Neural progenitor cell (in vitro differentiated cells): ENCODE results near the gene NAT8L. TPM values are rescaled to one million over a fixed set of nuclear protein-coding genes. Genes with fewer than 3 reads are reported as not detected.

Experiments
- DNase-seq: peaks from one replicate; pipeline ENCODE4 v3.0.0-alpha.2; 2016; ENCODE audit warnings: low spot score
- H2AFZ ChIP-seq: fragments of 200-600 bp; sonication (generic); replicated peaks from 2 replicates; pipeline ENCODE4 v1.6.1; 2016; ENCODE audit warnings: antibody characterized with exemption
- H3F3A ChIP-seq: fragments of 200-600 bp; sonication (generic); 2 replicates; pipeline ENCODE4 v1.6.1; 2016; ENCODE audit warnings: antibody characterized with exemption, low read depth
- H3K27ac ChIP-seq: fragments of 200-600 bp; sonication (generic); 2 replicates; pipeline ENCODE4 v1.5.1; 2016; ENCODE audit warnings: mild to moderate bottlenecking
- H3K27me3 ChIP-seq: fragments of 200-600 bp; sonication (generic); 2 replicates; pipeline ENCODE4 v1.6.1; 2016; ENCODE audit warnings: mild to moderate bottlenecking, moderate library complexity
- H3K36me3 ChIP-seq: fragments of 200-600 bp; sonication (generic); 2 replicates; pipeline ENCODE4 v1.5.1; 2016
- H3K4me1 ChIP-seq: fragments of 200-600 bp; sonication (generic); 2 replicates; pipeline ENCODE4 v1.6.1; 2016; ENCODE audit warnings: mixed run types
- H3K4me2 ChIP-seq: fragments of 200-600 bp; sonication (generic); 2 replicates; pipeline ENCODE4 v1.6.1; 2016
- H3K4me3 ChIP-seq: fragments of 200-600 bp; sonication (generic); 2 replicates; pipeline ENCODE4 v1.5.1; 2016
- H3K79me2 ChIP-seq: fragments of 200-600 bp; sonication (generic); 2 replicates; pipeline ENCODE4 v1.6.1; 2016; ENCODE audit warnings: low read depth
- H3K9ac ChIP-seq: fragments of 200-600 bp; sonication (generic); 2 replicates; pipeline ENCODE4 v1.6.1; 2016
- H3K9me3 ChIP-seq: fragments of 200-600 bp; sonication (generic); 2 replicates; pipeline ENCODE4 v1.5.1; 2016; ENCODE audit warnings: low read depth
- H4K20me1 ChIP-seq: fragments of 200-600 bp; sonication (generic); 2 replicates; pipeline ENCODE4 v1.6.1; 2016; ENCODE audit warnings: low read depth
- H3K27ac Mint-ChIP-seq: 3 replicates; pipeline ENCODE4 v1.8.0; 2021; ENCODE audit warnings: mixed read lengths
- H3K27me3 Mint-ChIP-seq: 2 replicates; pipeline ENCODE4 v1.8.0; 2022; ENCODE audit warnings: low read depth, mild to moderate bottlenecking, inconsistent platforms, moderate library complexity, mixed read lengths; ENCODE audit not compliant: insufficient read depth
- H3K36me3 Mint-ChIP-seq: 3 replicates; pipeline ENCODE4 v1.8.0; 2021; ENCODE audit warnings: mixed read lengths
- H3K4me1 Mint-ChIP-seq: 3 replicates; pipeline ENCODE4 v1.8.0; 2021; ENCODE audit warnings: mixed read lengths
- H3K4me3 Mint-ChIP-seq: 3 replicates; pipeline ENCODE4 v1.8.0; 2021; ENCODE audit warnings: mild to moderate bottlenecking, moderate library complexity, mixed read lengths
- H3K9me3 Mint-ChIP-seq: 3 replicates; pipeline ENCODE4 v1.8.0; 2020; ENCODE audit warnings: mixed read lengths
- CTCF ChIP-seq: fragments of 200-600 bp; sonication (generic); IDR thresholded peaks from 2 replicates; pipeline ENCODE4 v1.5.1; 2017; ENCODE audit warnings: antibody characterized with exemption, mild to moderate bottlenecking
- EZH2 ChIP-seq: fragments of 200-600 bp; sonication (generic); IDR thresholded peaks from 2 replicates; pipeline ENCODE4 v1.6.1; 2017; ENCODE audit warnings: antibody characterized with exemption, mild to moderate bottlenecking, moderate library complexity
- EZH2phosphoT487 ChIP-seq: fragments of 200-600 bp; sonication (generic); IDR thresholded peaks from 2 replicates; pipeline ENCODE4 v1.6.1; 2017; ENCODE audit warnings: antibody characterized with exemption
- total RNA-seq: library from RNA; depleted of rRNA; stranded (reverse); fragments of >200 nt; gene quantifications from 2 replicates; pipeline ENCODE4 v1.2.3, GENCODE V29; 2015; ENCODE audit warnings: low replicate concordance

NAT8L gene
- total RNA-seq, 1 donor from 2014 or later = 0.62 TPM

GRCh38 chr4:2073808-2074481 lies 14.8 kb downstream of the NAT8L start:
- Mint-ChIP-seq H3K36me3 (no peaks in the 10 kb centered on the region), H3K4me1 (peaks cover 38% of the 10 kb centered on the region)
- TF ChIP-seq CTCF (no peak), EZH2phosphoT487 (no peak), EZH2 (no peak)

DNA sequence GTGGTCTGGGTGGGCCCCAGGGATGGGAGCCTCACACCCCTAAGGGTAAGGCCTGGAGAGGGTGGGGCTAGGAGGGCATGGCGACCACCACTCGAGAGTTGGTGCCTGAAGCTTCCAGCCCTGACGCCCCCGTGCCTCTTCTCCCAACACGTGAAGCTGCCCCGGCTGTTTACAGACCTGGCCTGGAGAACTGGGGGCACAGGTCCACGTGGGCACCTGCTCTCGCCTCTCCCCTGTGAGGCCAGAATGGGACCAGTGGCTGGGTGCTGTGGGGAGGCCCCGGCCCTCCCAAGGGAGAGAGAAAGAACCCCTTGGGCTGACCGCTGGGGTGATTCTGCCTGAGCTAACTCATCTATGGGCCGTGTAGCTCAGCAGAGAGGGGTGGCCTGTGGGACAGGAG lies 15.5 kb downstream of the NAT8L start:
- Mint-ChIP-seq H3K36me3 (no peaks in the 10 kb centered on the region), H3K27ac (peak overlapping the region; percentile 50), H3K4me1 (peaks cover 42% of the 10 kb centered on the region), H3K4me3 (no peak overlapping the region), H3K27me3 (peaks cover 13% of the 10 kb centered on the region), H3K9me3 (no peaks in the 10 kb centered on the region)
- TF ChIP-seq EZH2phosphoT487 (no peak), EZH2 (no peak), CTCF (no peak)
- no peaks in the 10 kb centered on the region for H3K36me3 ChIP-seq
- no peaks in the 10 kb centered on the region for H3F3A ChIP-seq
- no peak overlapping the region for H2AFZ ChIP-seq
- no peak overlapping the region for H3K4me3 ChIP-seq
- H3K27ac ChIP-seq = no peak overlapping the region
- H3K9ac ChIP-seq = no peak overlapping the region
- no peak for DNase-seq
- no peaks in the 10 kb centered on the region for H3K27me3 ChIP-seq
- H3K4me2 ChIP-seq = no peak overlapping the region
- no peaks in the 10 kb centered on the region for H3K79me2 ChIP-seq
- peaks cover 7% of the 10 kb centered on the region for H3K4me1 ChIP-seq
- no peaks in the 10 kb centered on the region for H4K20me1 ChIP-seq
- no peaks in the 10 kb centered on the region for H3K9me3 ChIP-seq

More at GRCh38 chr4:2073808-2074481, 14.8 kb downstream of the NAT8L start:
- Histone ChIP-seq H3K27me3 (no peaks in the 10 kb centered on the region), H3F3A (no peaks in the 10 kb centered on the region), H3K9ac (no peak overlapping the region), H3K4me3 (no peak overlapping the region), H3K4me2 (no peak overlapping the region), H3K4me1 (peaks cover 12% of the 10 kb centered on the region), H3K36me3 (no peaks in the 10 kb centered on the region), H3K9me3 (no peaks in the 10 kb centered on the region), H3K79me2 (no peaks in the 10 kb centered on the region), H3K27ac (no peak overlapping the region), H2AFZ (no peak overlapping the region), H4K20me1 (no peaks in the 10 kb centered on the region)
- no peak for DNase-seq
- Mint-ChIP-seq H3K9me3 (no peaks in the 10 kb centered on the region), H3K27me3 (peaks cover 11% of the 10 kb centered on the region), H3K27ac (peak overlapping the region; percentile 50), H3K4me3 (no peak overlapping the region)

DNA sequence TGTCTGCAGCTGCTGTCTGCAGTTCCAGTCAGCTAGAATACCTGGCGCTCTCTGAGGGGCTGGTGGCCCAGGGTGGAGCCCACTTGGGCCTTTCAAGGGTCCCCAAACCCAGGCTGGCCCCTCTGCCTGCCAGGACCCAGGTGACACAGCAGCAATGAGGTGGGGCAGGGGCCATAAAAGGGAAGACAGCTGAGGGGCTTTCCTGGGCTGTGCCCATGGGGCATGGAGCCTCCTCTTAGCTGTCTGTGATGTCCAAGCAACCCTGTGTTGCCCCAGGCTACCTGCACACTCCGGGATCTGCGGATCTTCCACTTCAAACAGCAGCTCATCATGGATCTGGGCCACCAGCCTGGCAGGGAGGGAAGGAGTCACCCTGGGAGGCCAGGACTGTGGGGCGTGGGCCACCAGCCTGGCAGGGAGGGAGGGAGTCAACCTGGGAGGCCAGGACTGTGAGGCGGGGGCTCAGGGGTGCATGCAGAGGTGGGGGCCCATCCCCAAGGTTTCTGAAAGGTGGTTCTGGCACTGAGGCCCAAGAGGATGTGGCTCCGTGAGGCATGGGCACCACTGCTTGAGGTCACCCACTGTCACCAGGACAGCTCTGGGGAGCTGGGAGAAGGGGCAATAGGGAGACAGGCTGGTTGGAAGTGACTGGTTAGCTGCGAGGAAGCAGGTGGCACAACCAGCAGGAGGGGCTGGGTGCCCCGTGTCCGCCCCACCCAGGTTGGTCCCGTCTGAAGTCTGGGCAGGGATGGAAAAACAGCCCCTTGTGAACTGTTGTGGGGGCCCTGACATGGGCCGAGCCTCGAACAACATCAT lies 16.3 kb downstream of the NAT8L start:
- DNase-seq = no peak
- Mint-ChIP-seq H3K36me3 (no peaks in the 10 kb centered on the region), H3K27ac (peak overlapping the region; percentile 50), H3K4me3 (no peak overlapping the region), H3K9me3 (no peaks in the 10 kb centered on the region), H3K4me1 (peaks cover 37% of the 10 kb centered on the region), H3K27me3 (peaks cover 13% of the 10 kb centered on the region)
- Histone ChIP-seq H3K27ac (no peak overlapping the region), H3K9ac (no peak overlapping the region), H3K9me3 (no peaks in the 10 kb centered on the region), H3F3A (no peaks in the 10 kb centered on the region), H3K4me2 (no peak overlapping the region), H3K27me3 (no peaks in the 10 kb centered on the region), H2AFZ (no peak overlapping the region), H3K36me3 (no peaks in the 10 kb centered on the region), H3K4me1 (peaks cover 7% of the 10 kb centered on the region), H4K20me1 (no peaks in the 10 kb centered on the region), H3K4me3 (no peak overlapping the region), H3K79me2 (no peaks in the 10 kb centered on the region)
- TF ChIP-seq EZH2phosphoT487 (no peak), EZH2 (no peak), CTCF (no peak)
